Jurkat, Clone E6-1 (cell line): ENCODE data around the gene ADD1.
"Not testable (repeated sequence)": the region's sequence is repeated elsewhere in the genome, so short reads cannot be mapped to it uniquely, and the experiment has no call there.

ENCODE experiments used
- DNase-seq: peaks from one replicate; pipeline ENCODE4 v3.0.0-alpha.2; 2011; ENCODE audit warnings: low read depth, low spot score
- H3K4me3 ChIP-seq: 2 replicates; pipeline ENCODE4 v1.5.1; 2011; ENCODE audit warnings: mild to moderate bottlenecking, low read length, control low read depth, moderate library complexity

The ADD1 gene

DNA sequence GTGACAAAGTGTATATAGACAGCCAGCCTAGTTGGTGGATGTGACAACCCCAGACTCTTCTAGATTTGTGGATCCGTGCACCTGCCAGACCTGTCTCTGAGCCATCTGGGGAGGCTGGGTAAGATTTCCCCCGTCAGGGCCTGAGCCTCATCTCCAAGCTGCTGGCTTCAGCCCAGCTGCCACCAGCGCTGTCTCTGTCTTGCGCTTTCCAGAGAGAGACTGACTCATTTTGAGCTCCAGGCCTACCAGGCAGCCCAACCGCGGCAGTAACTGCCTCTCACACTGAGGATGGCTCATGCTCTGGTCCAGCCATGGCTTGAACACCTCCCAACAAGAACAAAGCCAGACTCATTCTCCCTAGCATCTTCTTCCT, 93.1 kb downstream of the ADD1 start:
- DNase-seq: no peak

DNA sequence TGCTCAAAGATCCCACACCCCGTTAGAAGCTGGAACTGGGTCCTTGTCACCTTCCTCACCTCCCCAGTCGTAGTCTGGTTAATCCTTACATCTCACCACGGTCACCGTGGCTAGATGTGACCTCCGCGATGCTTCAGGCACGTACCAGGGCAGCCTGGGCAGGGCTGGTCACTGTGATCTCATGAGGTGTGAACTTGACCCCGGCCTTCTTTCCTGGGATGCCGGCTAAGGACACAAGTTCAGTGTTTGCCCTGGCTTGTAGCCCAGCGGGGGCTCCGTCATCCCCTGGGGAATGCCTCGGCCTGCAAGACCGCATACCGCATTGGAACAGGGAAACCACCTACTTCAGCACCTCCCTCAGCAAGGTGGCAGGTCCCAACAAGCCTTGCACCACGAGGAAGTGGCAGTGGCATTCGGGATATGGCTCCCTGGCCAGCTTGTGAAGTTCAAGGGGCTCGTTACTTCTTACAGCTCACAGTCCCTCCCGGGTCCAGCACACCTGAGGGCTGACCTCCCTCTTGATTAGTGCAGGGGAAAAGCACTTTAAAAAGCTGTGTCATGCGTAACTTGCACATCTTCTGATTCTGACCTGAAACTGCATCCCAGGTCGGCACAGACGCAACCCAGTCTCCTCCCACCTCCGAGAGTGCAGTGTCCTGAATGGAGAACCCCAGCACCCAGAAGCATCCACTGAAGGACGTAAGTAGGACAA, 93.7 kb downstream of the ADD1 start:
- DNase-seq: no peak
- H3K4me3 ChIP-seq: no peak overlapping the region

More for the DNA sequence above, 93.1 kb downstream of the ADD1 start:
- no peak overlapping the region for H3K4me3 ChIP-seq

DNA sequence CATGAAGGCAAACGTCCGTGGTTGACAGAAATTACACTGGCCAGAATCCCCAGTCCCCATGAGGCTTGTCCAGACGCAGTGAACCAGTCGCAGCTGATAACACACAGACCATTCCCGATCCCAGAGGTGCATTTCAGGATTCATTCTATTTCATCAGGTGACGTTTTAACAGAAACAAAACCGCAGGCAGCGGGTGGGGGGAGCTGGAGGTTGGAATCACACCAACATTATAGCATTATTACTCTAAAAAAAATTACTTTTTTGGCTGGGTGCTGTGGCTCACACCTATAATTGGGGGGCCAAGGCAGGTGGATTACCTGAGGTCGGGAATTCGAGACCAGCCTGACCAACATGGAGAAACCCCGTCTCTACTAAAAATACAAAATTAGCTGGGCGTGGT, 94.3 kb downstream of the ADD1 start:
- DNase-seq: no peak
- no peak overlapping the region for H3K4me3 ChIP-seq

DNA sequence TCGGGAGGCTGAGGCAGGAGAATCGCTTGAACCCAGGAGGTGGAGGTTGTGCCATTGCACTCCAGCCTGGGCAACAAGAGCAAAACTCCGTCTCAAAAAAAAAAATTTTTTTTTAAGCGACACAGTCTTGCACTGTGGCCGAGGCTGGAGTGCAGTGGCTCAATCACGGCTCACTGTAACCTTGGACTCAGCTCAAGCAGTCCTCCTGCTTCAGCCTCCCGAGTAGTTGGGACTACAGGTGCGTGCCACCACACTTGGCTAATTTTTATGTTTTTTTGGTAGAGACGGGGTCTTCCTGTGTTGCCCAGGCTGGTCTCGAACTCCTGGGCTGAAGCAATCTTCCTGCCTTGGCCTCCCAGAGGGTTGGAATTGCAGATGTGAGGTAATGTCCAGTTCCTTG, 94.8 kb downstream of the ADD1 start:
- not testable (repeated sequence) for DNase-seq

DNA sequence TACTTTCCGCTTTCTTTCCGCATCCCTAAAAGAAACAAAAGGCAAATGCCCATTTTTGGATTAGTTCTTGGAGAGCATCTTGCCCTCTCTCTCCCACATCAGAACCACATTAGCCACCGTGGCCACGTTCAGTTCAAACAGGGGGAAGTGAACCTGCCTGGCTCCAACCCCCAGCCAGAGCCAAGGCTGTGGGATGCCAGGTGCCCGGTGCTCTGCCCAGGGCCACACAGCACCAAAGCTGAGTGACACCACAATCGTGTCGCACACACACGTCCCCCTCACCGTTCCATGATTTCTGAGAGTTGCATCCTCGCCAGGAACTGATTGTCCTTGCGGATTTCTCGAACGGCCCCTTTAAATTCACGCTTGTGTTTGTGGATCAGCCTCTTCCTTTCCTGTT, 95.3 kb downstream of the ADD1 start:
- no peak for DNase-seq
- no peak overlapping the region for H3K4me3 ChIP-seq

More for the DNA sequence above, 94.8 kb downstream of the ADD1 start:
- not testable (repeated sequence) for H3K4me3 ChIP-seq

DNA sequence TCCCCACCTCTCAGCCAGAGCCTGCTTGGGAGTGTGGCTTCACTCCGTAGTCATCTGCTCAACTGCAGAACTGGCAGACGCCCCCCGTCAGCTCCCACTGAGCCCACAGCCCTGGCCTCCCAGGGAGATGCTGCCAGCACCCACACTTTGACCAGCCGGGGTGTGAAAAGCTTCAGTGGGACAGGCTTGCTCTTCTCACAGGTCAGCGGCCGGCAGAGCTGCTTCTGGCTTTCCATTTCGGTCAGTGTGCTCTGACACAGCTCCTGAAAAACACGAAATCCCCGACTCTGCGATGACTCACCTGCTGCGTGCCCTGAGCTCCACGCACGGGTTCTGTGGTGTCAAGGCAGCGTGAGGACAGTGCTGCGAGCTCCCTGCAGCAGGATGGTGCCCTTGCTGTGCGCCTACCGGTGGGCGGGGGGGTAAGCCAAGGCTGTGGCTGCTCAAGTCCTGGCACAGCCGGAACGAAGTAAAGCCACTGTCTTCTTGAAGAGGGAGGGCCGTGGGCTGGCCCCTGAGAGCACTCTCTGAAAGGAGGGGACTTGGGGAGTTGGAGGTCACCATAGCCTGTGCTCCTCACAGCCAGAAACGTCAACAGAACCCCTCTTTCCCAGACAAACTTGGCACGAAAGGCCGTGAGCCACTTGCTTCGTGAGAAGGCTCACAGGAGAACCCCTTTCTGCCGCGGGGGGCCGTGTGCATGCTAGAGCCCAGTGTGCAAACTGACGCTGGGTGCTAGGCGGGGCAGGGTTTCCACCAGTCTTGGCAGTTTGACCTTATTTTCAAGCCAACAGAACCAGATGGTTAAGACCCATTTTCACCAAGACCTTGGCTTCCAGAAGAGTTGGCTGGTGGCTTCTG, 96.0 kb downstream of the ADD1 start:
- DNase-seq: no peak
- no peak overlapping the region for H3K4me3 ChIP-seq

DNA sequence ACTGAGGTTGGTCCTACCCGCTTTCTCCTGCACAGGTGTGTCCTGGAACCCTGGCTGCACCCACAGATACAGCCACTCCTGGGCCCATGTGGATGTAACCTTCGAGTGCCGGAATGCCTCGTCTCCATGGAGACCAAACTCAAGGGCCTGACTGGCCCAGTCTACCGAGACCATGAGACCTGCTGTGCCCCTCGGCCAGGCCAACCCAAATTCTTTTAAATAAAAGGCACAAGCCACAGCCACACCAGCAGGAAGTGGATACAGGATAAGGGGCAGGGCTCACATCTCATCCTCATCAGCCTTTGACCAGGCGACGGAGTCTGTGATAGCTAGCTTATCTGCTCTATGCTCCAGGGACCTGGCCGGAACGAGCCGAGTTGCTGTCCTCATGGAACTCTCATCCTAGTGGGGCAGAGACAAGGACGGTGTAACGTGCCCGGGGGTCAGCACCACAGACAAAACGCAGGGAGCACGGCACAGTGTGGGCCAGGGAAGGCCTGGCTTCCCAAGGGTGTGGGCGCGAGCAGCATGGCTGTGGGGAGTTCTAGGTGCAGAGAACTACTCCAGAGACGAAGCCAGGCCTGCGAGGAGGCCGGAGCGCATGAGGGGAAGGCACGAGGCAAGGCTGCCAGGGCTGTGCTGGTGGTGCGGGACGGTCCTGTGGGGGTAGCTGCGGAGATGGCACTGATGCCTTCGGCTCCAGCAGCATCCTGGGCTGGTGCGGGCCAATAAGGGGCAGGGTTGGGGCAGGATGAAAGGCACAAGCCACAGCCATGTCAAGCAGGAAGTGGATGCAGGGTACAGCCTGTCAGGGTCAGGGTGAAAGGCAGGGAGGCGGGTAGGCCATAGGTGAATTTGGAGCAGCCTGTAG, 96.9 kb downstream of the ADD1 start:
- H3K4me3 ChIP-seq: no peak overlapping the region
- no peak for DNase-seq

DNA sequence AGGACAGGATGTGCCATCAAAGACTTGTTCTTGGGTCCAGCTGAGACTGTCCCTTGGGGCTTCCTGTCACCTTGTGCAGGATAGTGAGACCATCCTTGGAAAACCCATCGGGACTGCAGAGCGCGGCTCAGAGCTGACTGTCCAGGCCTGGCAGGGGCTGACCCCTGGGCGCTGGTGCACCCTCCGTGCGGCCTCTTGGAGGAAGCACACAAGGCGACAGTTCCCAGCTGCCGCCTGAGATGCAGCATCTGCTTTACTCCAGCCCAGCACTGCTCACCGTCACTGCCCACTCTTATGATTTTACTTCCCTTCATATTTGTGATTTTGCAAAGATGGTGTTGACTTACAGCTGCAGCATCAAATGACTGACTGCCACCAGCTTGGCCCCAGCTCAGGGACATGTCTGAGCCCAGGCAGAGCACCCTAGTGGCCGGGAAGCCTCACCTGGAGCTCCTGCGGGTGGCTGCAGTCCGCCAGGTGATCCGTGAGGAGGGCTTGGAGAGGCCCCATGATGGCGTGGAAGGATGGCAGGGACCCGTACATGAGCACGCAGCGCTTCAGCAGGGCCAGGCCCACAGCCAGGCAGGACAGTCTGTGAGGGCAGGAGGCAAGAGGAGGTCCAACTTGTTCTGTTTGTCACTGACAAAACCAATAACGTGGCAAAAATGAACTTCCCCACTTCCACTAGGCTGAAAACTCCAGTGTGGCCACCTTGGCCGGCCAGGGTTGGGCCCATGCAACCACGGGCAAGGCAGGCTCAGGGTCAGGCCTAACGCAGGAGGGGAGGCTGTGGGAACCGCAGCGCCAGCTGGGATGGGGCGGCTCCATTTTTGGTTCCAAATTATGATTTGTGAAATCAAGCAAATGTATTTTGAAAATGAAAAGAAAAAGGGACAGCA, 97.7 kb downstream of the ADD1 start:
- no peak overlapping the region for H3K4me3 ChIP-seq
- DNase-seq: no peak

DNA sequence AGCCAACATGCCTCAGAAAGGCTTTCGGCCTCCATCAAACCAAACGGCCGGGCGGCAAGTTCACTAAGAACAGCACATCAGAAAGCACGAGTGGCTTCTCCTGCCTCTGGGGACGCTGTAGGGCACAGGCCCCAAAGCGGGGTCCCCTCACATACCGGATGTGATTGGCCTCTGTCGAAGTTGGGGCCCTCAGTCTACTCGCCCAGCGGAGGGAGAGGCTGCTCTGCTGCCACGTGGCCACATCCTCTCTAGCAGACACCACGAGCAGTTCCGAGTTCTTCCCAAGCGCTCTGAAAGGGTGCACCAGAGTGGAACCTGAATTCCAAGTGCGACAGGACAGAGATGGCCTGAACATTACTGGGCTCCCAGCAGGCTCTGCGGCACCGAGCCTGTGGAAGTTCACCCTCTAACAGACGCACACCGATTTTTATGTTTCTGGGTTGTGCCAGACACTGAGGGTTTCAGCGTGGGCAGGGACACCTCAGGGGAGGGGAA, 98.4 kb downstream of the ADD1 start:
- H3K4me3 ChIP-seq: no peak overlapping the region
- no peak for DNase-seq

DNA sequence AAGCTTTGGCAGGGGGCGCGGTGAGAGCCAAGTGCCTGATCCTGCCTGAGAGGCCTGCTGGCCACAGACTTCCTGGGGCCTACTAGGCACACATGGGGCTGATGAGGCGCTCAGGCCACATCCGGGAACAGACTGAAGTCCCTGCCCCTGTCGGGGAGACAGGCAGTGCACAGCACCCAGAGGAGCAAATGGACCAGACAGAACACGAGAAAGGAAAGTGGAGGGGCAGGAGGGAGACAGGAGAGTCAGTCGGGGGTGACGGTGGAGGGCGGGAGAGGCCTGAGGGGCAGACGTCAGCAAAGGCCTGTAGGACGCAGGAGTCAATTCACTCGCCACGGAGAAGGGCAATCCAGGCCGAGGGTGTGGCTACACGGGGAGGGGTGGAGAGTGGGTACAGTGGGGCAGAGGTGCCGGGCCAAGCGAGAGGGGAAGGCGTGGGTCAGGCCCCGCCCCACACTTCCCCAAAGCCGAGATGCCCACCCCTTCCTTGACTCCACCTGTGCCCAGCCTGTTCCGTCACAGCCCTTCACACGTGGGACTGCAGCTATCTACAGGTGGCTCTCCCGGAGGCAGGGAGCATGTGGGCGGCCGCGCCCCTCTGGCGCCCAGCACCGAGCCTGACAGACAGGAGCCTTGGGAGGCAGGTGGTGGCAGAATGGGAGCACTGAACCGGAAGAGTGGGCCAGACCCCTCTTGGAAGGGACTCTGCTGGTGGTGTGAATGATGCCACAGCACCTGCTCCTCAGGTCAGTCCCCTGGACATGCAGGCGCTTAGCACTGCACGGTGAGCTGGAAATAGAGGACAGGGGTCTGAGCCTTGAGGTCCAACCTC, 99.1 kb downstream of the ADD1 start:
- no peak overlapping the region for H3K4me3 ChIP-seq
- DNase-seq: no peak

DNA sequence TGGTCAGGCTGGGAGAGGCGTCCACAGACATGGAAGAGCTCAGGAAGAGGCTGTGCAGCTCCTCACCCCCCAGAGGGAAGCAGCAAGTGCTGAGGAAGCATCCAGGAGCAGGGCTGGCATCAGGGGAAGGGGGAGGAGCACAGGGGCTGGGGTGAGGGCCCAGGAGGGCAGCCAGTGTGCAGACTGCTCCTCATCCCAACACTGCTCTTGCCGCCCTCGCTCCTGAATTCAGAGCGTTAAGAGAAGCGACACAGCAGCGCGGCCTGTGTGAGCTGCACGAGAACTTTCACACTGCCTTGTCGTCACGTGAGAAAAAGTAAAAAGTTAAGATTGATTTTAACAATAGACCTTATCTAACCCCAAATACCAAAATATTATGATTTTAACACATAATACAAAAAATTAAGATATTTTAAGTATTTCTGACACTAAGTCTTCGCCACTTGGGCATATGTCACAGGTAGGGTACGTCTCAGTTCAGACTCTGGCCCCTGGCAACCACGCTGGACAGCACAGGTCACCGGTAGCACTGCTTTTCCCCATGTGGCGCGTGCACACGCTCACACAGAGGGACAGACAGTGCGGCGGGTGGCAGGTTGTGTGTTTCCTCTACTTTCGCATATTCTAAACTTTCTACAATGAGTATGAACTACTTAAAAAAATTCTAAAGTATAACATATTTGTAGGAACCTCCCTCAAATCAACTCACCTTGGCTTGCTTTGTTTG, 99.9 kb downstream of the ADD1 start:
- DNase-seq: no peak
- no peak overlapping the region for H3K4me3 ChIP-seq

DNA sequence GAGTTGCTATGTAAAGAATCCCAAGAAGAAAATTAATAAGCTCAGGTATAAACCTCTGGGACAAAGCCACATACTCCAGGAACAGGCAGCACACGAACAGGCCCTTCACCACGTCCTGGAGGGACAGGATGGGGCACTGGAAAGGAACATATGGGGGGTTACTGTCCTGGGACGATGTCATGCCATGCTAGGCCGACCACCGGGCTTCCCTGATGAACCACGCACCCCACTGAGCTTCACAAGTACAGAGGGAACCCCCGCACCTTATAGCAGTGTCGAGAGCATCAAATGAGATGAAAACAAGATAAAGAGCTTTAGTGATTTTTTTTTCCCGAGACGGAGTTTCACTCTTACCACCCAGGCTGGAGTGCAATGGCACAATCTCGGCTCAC, 100.4 kb downstream of the ADD1 start:
- DNase-seq: no peak
- no peak overlapping the region for H3K4me3 ChIP-seq

DNA sequence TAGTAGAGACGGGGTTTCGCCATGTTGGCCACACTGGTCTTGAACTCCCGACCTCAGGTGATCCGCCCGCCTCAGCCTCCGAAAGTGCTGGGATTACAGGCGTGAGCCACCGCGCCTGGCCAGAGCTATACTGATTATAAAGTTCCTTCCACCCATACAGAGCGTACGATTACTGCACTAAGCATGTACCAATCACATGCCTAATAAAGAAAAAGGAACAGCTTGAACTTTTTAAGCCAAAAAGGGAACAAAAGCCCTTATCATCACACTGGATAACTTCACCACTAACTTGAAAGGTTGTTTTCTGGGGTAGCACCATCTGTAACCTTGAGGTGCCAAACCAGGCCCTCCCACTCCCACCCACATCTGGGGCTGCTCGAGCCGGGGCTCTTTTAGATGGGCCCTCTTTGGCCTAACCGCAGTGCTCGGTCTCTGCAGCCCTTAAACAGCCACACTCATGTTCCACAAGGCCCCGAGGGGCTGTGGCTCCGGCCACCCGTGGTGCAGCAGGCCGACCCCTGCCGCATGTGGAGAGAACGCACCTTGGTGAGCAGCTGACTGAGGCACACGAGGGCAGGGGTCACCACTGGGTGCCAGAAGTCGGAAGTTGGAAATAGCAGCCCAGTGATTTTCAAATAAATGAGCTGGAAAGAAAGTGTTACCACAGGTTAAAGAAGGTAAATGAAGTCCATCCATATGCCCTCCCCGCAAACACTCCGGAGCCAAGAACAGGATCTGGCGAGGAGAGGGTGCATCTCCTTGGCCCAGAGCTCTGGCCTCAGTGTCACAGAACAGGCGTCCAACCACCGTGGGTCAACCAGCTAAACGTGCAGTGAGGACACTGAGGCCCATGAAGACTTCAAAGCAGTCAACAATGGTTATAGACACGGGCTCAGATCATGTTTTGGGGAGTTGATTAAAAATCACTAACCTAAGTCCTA, 101.2 kb downstream of the ADD1 start:
- no peak for DNase-seq
- no peak overlapping the region for H3K4me3 ChIP-seq

DNA sequence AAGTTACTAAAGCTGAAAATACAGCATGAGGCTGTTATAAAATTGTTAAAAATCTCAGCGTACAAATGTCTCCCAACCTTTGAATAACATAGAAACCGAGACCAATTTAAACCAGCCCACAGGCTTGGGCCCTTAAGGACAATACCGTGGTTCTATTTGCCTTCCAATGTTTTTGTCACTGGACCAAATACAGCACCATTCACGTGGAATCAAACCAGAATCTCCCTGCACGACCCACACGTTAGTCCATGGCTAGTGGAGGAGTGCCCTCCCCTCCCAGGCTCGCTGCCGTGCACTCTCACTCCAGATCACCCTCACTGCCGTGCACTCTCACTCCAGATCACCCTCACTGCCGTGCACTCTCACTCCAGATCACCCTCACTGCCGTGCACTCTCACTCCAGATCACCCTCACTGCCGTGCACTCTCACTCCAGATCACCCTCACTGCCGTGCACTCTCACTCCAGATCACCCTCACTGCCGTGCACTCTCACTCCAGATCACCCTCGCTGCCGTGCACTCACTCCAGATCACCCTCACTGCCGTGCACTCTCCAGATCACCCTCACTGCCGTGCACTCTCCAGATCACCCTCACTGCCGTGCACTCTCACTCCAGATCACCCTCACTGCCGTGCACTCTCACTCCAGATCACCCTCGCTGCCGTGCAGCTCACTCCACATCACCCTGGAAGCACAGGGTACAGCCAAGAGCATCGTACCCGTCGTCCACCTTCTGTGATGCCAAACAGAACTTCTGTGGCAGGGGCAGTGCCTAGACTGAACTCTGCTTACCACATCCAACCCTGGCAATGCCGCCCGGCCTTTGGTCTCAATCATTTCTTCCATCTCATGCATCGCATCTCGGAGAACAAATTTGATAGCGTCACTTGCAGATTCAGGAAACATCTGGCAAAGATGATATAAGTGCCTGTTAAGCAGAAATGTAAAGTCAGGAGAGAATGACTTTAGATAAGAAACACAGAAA, 102.3 kb downstream of the ADD1 start:
- DNase-seq, H3K4me3 ChIP-seq: not testable (repeated sequence)
